H9 (cell line): ENCODE measurements around the gene BPIFA3. TPM values are rescaled to one million over a fixed set of nuclear protein-coding genes. Genes with fewer than 3 reads are reported as not detected.

ENCODE experiments used
- DNase-seq: peaks from one replicate; pipeline ENCODE4 v3.0.0-alpha.2; 2017
- H2AFZ ChIP-seq: one replicate; pipeline ENCODE4 v1.6.1; 2013; ENCODE audit warnings: mild to moderate bottlenecking, low read length, control low read depth, moderate library complexity
- H2AK5ac ChIP-seq: 2 replicates; pipeline ENCODE4 v1.6.1; 2013; ENCODE audit warnings: low read length, control low read depth, mixed read lengths; ENCODE audit not compliant: insufficient read length
- H2BK120ac ChIP-seq: one replicate; pipeline ENCODE4 v1.6.1; 2013; ENCODE audit warnings: low read depth, mild to moderate bottlenecking, low read length, control low read depth, inconsistent platforms; ENCODE audit not compliant: poor library complexity, severe bottlenecking
- H2BK12ac ChIP-seq: 2 replicates; pipeline ENCODE4 v1.6.1; 2013; ENCODE audit warnings: low read length, control low read depth, mixed read lengths, low read depth; ENCODE audit not compliant: insufficient read length
- H2BK15ac ChIP-seq: 2 replicates; pipeline ENCODE4 v1.6.1; 2013; ENCODE audit warnings: low read depth, low read length, control low read depth
- H2BK20ac ChIP-seq: one replicate; pipeline ENCODE4 v1.6.1; 2013; ENCODE audit warnings: low read depth, mild to moderate bottlenecking, low read length, control low read depth, inconsistent platforms; ENCODE audit not compliant: poor library complexity, severe bottlenecking
- H2BK5ac ChIP-seq: 2 replicates; pipeline ENCODE4 v1.6.1; 2013; ENCODE audit warnings: low read length, control low read depth, mixed read lengths; ENCODE audit not compliant: insufficient read length
- H3K14ac ChIP-seq: 2 replicates; pipeline ENCODE4 v1.6.1; 2013; ENCODE audit warnings: low read length, control low read depth; ENCODE audit not compliant: insufficient read depth
- H3K18ac ChIP-seq: 2 replicates; pipeline ENCODE4 v1.6.1; 2013; ENCODE audit warnings: low read depth, mild to moderate bottlenecking, mixed read lengths, low read length, control low read depth; ENCODE audit not compliant: insufficient read length
- H3K23ac ChIP-seq: 2 replicates; pipeline ENCODE4 v1.6.1; 2013; ENCODE audit warnings: low read length, control low read depth, mixed read lengths, low read depth; ENCODE audit not compliant: insufficient read length
- H3K23me2 ChIP-seq: 2 replicates; pipeline ENCODE4 v1.6.1; 2013; ENCODE audit warnings: low read depth, mild to moderate bottlenecking, mixed read lengths, low read length, control low read depth; ENCODE audit not compliant: insufficient read length, poor library complexity, severe bottlenecking
- H3K27ac ChIP-seq: 2 replicates; pipeline ENCODE4 v1.5.1; 2013; ENCODE audit warnings: low read length, control low read depth, mixed read lengths, low read depth; ENCODE audit not compliant: insufficient read length
- H3K27me3 ChIP-seq: 2 replicates; pipeline ENCODE4 v1.6.1; 2013; ENCODE audit warnings: low read length, control low read depth, inconsistent platforms; ENCODE audit not compliant: insufficient read depth
- H3K4ac ChIP-seq: 2 replicates; pipeline ENCODE4 v1.6.1; 2013; ENCODE audit warnings: low read depth, mild to moderate bottlenecking, control low read depth, inconsistent platforms, low read length, moderate library complexity
- H3K4me1 ChIP-seq: 2 replicates; pipeline ENCODE4 v1.6.1; 2013; ENCODE audit warnings: low read length, control low read depth, inconsistent platforms; ENCODE audit not compliant: insufficient read depth
- H3K4me2 ChIP-seq: 2 replicates; pipeline ENCODE4 v1.6.1; 2013; ENCODE audit warnings: low read length, control low read depth, mixed read lengths; ENCODE audit not compliant: insufficient read length, insufficient read depth
- H3K56ac ChIP-seq: 2 replicates; pipeline ENCODE4 v1.6.1; 2013; ENCODE audit warnings: low read depth, mild to moderate bottlenecking, mixed read lengths, low read length, control low read depth; ENCODE audit not compliant: insufficient read length
- H3K79me1 ChIP-seq: 2 replicates; pipeline ENCODE4 v1.6.1; 2013; ENCODE audit warnings: low read depth, mild to moderate bottlenecking, moderate library complexity, low read length, control low read depth, inconsistent platforms; ENCODE audit not compliant: insufficient read depth, poor library complexity, severe bottlenecking
- H3K79me2 ChIP-seq: 2 replicates; pipeline ENCODE4 v1.6.1; 2013; ENCODE audit warnings: low read length, control low read depth, inconsistent platforms; ENCODE audit not compliant: insufficient read depth
- H3K9ac ChIP-seq: 2 replicates; pipeline ENCODE4 v1.6.1; 2013; ENCODE audit warnings: low read length, control low read depth, mixed read lengths; ENCODE audit not compliant: insufficient read length; ENCODE audit errors: extremely low read depth
- H3K9me3 ChIP-seq: one replicate; pipeline ENCODE4 v1.6.1; 2013; ENCODE audit warnings: low read depth, low read length, inconsistent platforms; ENCODE audit not compliant: control insufficient read depth
- H3T11ph ChIP-seq: one replicate; pipeline ENCODE4 v1.6.1; 2013; ENCODE audit warnings: mild to moderate bottlenecking, low read length, control low read depth, inconsistent platforms
- H4K20me1 ChIP-seq: one replicate; pipeline ENCODE4 v1.6.1; 2013; ENCODE audit not compliant: control insufficient read depth, insufficient read length, insufficient read depth
- H4K5ac ChIP-seq: 2 replicates; pipeline ENCODE4 v1.6.1; 2013; ENCODE audit warnings: low read depth, mild to moderate bottlenecking, mixed read lengths, low read length, control low read depth; ENCODE audit not compliant: insufficient read length
- H4K8ac ChIP-seq: replicated peaks from 2 replicates; pipeline ENCODE4 v1.6.1; 2013; ENCODE audit warnings: low read length, control low read depth, mixed read lengths, low read depth; ENCODE audit not compliant: insufficient read length
- H4K91ac ChIP-seq: 2 replicates; pipeline ENCODE4 v1.6.1; 2013; ENCODE audit warnings: low read depth, mild to moderate bottlenecking, moderate library complexity, mixed read lengths, low read length, control low read depth; ENCODE audit not compliant: insufficient read length
- H3K27ac Mint-ChIP-seq, 3 experiments: 2 replicates in 2 of 3; 3 replicates in 1 of 3; pipeline ENCODE4 v1.8.0; 2020 to 2021; ENCODE audit warnings: mixed read lengths in 3 of 3, mild to moderate bottlenecking in 1 of 3, moderate library complexity in 1 of 3
- H3K27me3 Mint-ChIP-seq: 2 replicates; pipeline ENCODE4 v1.8.0; 2021; ENCODE audit warnings: low read depth, mild to moderate bottlenecking, moderate library complexity, mixed read lengths
- H3K36me3 Mint-ChIP-seq, 3 experiments: 2 replicates in 2 of 3; 3 replicates in 1 of 3; pipeline ENCODE4 v1.8.0; 2020 to 2021; ENCODE audit warnings: low read depth in 3 of 3, mixed read lengths in 3 of 3; ENCODE audit not compliant: insufficient read depth in 1 of 3
- H3K4me1 Mint-ChIP-seq, 2 experiments: 2 replicates each; pipeline ENCODE4 v1.8.0; 2020; ENCODE audit warnings: mixed read lengths in 2 of 2
- H3K4me3 Mint-ChIP-seq, 2 experiments: 2 replicates in 1 of 2; 3 replicates in 1 of 2; pipeline ENCODE4 v1.8.0; 2020 to 2021; ENCODE audit warnings: mild to moderate bottlenecking in 2 of 2, mixed read lengths in 2 of 2, moderate library complexity in 1 of 2
- H3K9me3 Mint-ChIP-seq, 2 experiments: 2 replicates in 1 of 2; 3 replicates in 1 of 2; pipeline ENCODE4 v1.8.0; 2020; ENCODE audit warnings: mild to moderate bottlenecking in 2 of 2, mixed read lengths in 2 of 2, moderate library complexity in 1 of 2
- WGBS: extraction: QIAGEN DNeasy Blood & Tissue Kit; methylation state at CpG from one replicate; pipeline ENCODE4 v1.1.7; 2013; ENCODE audit warnings: missing lambda C conversion rate, low lambda C conversion rate, mixed read lengths; ENCODE audit not compliant: insufficient read length; ENCODE audit errors: extremely low coverage; 5-methylcytosine and 5-hydroxymethylcytosine counted together
- total RNA-seq: library from RNA; stranded (reverse); gene quantifications from 2 replicates; pipeline ENCODE4 v1.2.1, GENCODE V29; 2021
- TF ChIP-seq, protein P1 (sequence below): fragments of 200-600 bp; sonication (generic); conservative IDR thresholded peaks from 3 replicates; pipeline ENCODE4 v1.8.0; 2021; ENCODE audit warnings: antibody characterized with exemption, mild to moderate bottlenecking

Gene BPIFA3
- total RNA-seq, 1 experiment from 2014 or later, result not detected

DNA sequence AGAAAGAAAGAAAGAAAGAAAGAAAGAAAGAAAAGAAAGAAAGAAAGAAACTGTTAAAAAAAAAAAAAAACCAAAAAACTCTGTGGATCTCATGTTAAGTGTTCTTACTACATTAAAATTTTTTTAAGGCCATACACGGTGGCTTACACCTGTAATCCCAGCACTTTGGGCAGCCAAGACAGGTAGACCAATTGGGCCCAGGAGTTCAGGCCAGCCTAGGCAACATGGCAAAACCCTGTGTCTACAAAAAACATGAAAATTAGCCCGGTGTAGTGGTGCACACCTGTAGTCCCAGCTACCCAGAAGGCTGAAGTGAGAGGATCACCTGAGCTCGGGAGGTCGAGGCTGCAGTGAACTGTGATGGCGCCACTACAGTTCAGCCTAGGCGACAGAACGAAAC, 14.1 kb downstream of the BPIFA3 start:
- peaks cover 33% of the 10 kb centered on the region for H3K27me3 Mint-ChIP-seq
- H3K23me2 ChIP-seq, result no peaks in the 10 kb centered on the region
- H3K36me3 Mint-ChIP-seq, result no peaks in the 10 kb centered on the region
- H3K4me1 ChIP-seq, result no peaks in the 10 kb centered on the region
- TF ChIP-seq, protein P1, sequence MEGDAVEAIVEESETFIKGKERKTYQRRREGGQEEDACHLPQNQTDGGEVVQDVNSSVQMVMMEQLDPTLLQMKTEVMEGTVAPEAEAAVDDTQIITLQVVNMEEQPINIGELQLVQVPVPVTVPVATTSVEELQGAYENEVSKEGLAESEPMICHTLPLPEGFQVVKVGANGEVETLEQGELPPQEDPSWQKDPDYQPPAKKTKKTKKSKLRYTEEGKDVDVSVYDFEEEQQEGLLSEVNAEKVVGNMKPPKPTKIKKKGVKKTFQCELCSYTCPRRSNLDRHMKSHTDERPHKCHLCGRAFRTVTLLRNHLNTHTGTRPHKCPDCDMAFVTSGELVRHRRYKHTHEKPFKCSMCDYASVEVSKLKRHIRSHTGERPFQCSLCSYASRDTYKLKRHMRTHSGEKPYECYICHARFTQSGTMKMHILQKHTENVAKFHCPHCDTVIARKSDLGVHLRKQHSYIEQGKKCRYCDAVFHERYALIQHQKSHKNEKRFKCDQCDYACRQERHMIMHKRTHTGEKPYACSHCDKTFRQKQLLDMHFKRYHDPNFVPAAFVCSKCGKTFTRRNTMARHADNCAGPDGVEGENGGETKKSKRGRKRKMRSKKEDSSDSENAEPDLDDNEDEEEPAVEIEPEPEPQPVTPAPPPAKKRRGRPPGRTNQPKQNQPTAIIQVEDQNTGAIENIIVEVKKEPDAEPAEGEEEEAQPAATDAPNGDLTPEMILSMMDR, result no peak
- H3K79me2 ChIP-seq, result no peaks in the 10 kb centered on the region
- no peak overlapping the region for H3K27ac ChIP-seq
- H4K5ac ChIP-seq, result no peak overlapping the region
- H3K14ac ChIP-seq, result no peak overlapping the region
- no peak overlapping the region for H2BK12ac ChIP-seq
- H2BK120ac ChIP-seq, result no peak overlapping the region
- H3K18ac ChIP-seq, result no peak overlapping the region
- no peak overlapping the region for H4K91ac ChIP-seq
- WGBS, result no CpG with 5 or more reads among the region's 7 CpGs
- H3K9ac ChIP-seq, result no peak overlapping the region
- H3K23ac ChIP-seq, result no peak overlapping the region
- no peaks in the 10 kb centered on the region for H4K20me1 ChIP-seq
- H3K4ac ChIP-seq, result no peak overlapping the region
- no peak overlapping the region for H3K56ac ChIP-seq
- peaks cover 7 to 14% of the 10 kb centered on the region in 2 experiments for H3K4me1 Mint-ChIP-seq
- no peaks in the 10 kb centered on the region for H3K27me3 ChIP-seq
- no peak overlapping the region for H2AK5ac ChIP-seq
- no peaks in the 10 kb centered on the region for H3K9me3 Mint-ChIP-seq
- H2BK20ac ChIP-seq, result no peak overlapping the region
- H3K4me2 ChIP-seq, result no peak overlapping the region
- no peak overlapping the region for H2AFZ ChIP-seq
- no peak for DNase-seq
- no peaks in the 10 kb centered on the region for H3K9me3 ChIP-seq
- 0 out of 7 replicates have a peak overlapping the region, but pooled peaks of 1 of the 3 experiments have one; percentile 80 for H3K27ac Mint-ChIP-seq
- no peak overlapping the region for H3T11ph ChIP-seq
- H2BK5ac ChIP-seq, result no peak overlapping the region
- no peaks in the 10 kb centered on the region for H3K79me1 ChIP-seq
- no peak overlapping the region for H2BK15ac ChIP-seq
- no peak overlapping the region for H3K4me3 Mint-ChIP-seq
- no peak overlapping the region for H4K8ac ChIP-seq
